SU-DHL-6 (cell line): ENCODE results near the gene QKI.

Source experiments
- EZH2phosphoT487 ChIP-seq: fragments of 200-600 bp; sonication (generic), shearing (Covaris generic); conservative IDR thresholded peaks from 2 replicates; pipeline ENCODE4 v1.6.1; 2018; ENCODE audit warnings: mild to moderate bottlenecking, antibody characterized with exemption, low read length, moderate library complexity, mixed read lengths
- TF ChIP-seq, protein P1 (sequence below): fragments of 200-600 bp; sonication (generic); IDR thresholded peaks from one replicate; pipeline ENCODE4 v1.5.1; 2017; ENCODE audit warnings: antibody characterized with exemption, mild to moderate bottlenecking, low read length, moderate library complexity; ENCODE audit not compliant: insufficient read depth, poor library complexity, severe bottlenecking

DNA sequence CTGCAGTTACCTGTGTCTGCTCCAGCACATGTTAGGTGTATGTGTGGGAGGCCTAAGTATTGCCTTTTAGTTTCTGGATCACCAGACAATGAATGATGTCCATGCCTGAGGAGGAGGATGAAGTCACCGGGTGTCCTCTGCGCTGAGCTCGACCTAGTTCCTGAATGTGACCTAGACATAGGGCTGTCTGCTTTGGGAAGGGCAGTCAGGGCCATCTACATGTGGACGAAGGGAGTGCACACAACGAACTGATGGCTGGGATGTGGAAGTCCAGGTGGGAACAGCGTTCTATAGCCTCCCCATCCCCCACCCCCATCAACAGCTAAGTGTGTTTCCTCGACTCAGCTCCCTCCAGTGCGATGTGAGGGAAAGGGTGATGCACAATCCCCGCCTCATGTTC, 186.3 kb downstream of the QKI start:
- TF ChIP-seq, protein P1, sequence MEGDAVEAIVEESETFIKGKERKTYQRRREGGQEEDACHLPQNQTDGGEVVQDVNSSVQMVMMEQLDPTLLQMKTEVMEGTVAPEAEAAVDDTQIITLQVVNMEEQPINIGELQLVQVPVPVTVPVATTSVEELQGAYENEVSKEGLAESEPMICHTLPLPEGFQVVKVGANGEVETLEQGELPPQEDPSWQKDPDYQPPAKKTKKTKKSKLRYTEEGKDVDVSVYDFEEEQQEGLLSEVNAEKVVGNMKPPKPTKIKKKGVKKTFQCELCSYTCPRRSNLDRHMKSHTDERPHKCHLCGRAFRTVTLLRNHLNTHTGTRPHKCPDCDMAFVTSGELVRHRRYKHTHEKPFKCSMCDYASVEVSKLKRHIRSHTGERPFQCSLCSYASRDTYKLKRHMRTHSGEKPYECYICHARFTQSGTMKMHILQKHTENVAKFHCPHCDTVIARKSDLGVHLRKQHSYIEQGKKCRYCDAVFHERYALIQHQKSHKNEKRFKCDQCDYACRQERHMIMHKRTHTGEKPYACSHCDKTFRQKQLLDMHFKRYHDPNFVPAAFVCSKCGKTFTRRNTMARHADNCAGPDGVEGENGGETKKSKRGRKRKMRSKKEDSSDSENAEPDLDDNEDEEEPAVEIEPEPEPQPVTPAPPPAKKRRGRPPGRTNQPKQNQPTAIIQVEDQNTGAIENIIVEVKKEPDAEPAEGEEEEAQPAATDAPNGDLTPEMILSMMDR: no peak
- TF ChIP-seq EZH2phosphoT487: no peak
